Stomach smooth muscle (tissue), 2 donors: ENCODE measurements around the gene FAIM2.

ENCODE experiments used
- H3K27ac ChIP-seq: one replicate; pipeline ENCODE4 v1.7.0; 2013; ENCODE audit warnings: mild to moderate bottlenecking, low read length, inconsistent platforms
- H3K27me3 ChIP-seq, 2 donors: one replicate each; pipeline ENCODE4 v1.7.0; 2013; ENCODE audit warnings: low read length in 2 of 2; ENCODE audit not compliant: insufficient read depth in 2 of 2, control insufficient read depth in 1 of 2
- H3K36me3 ChIP-seq, 2 donors: one replicate each; pipeline ENCODE4 v1.7.0; 2013; ENCODE audit warnings: low read length in 2 of 2; ENCODE audit not compliant: control insufficient read depth in 2 of 2, insufficient read depth in 2 of 2
- H3K4me1 ChIP-seq: one replicate; pipeline ENCODE4 v1.7.0; 2013; ENCODE audit warnings: low read length; ENCODE audit not compliant: control insufficient read depth, insufficient read depth
- H3K4me3 ChIP-seq, 2 donors: one replicate each; pipeline ENCODE4 v1.7.0; 2013; ENCODE audit warnings: low read length in 2 of 2
- H3K9ac ChIP-seq, 2 donors: one replicate each; pipeline ENCODE4 v1.7.0; 2013; ENCODE audit warnings: low read length in 2 of 2, mild to moderate bottlenecking in 1 of 2
- H3K9me3 ChIP-seq, 2 donors: one replicate each; pipeline ENCODE4 v1.7.0; 2013; ENCODE audit warnings: low read length in 2 of 2; ENCODE audit not compliant: control insufficient read depth in 2 of 2
- donor health status: healthy.
- donor health status: Pancreatic carcinoma.

The FAIM2 gene

GRCh38 chr12:49821373-49822287 is 82.1 kb downstream of the FAIM2 start:
- H3K4me3 ChIP-seq, result no peak overlapping the region
- H3K36me3 ChIP-seq, result peaks cover 3 to 4% of the 10 kb centered on the region in 2 donors
- H3K9me3 ChIP-seq, result no peaks in the 10 kb centered on the region
- no peak overlapping the region for H3K9ac ChIP-seq
- H3K27me3 ChIP-seq, result no peaks in the 10 kb centered on the region
- peaks cover 33% of the 10 kb centered on the region for H3K4me1 ChIP-seq
- H3K27ac ChIP-seq, result no peak overlapping the region

- H3K9me3 ChIP-seq, result no peaks in the 10 kb centered on the region
- H3K4me1 ChIP-seq, result peaks cover 14% of the 10 kb centered on the region
- H3K4me3 ChIP-seq, result no peak overlapping the region
- no peaks in the 10 kb centered on the region for H3K27me3 ChIP-seq
- H3K9ac ChIP-seq, result no peak overlapping the region
- no peak overlapping the region for H3K27ac ChIP-seq
- H3K36me3 ChIP-seq, result peaks cover 6 to 8% of the 10 kb centered on the region in 2 donors
Observed at GRCh38 chr12:49819786-49820185, 83.9 kb downstream of the FAIM2 start.

GRCh38 chr12:49818241-49818895 is 85.3 kb downstream of the FAIM2 start:
- peaks cover 6% of the 10 kb centered on the region for H3K4me1 ChIP-seq
- H3K36me3 ChIP-seq, result peaks cover 6 to 8% of the 10 kb centered on the region in 2 donors
- H3K27ac ChIP-seq, result no peak overlapping the region
- no peak overlapping the region for H3K4me3 ChIP-seq
- no peak overlapping the region for H3K9ac ChIP-seq
- no peaks in the 10 kb centered on the region for H3K27me3 ChIP-seq
- H3K9me3 ChIP-seq, result no peaks in the 10 kb centered on the region
